ENCODE results near the gene LRPPRC. TPM values are rescaled to one million over a fixed set of nuclear protein-coding genes. Genes with fewer than 3 reads are reported as not detected.

LRPPRC gene
- total RNA-seq, 4 donors from 2014 or later = 35.7 to 65.0 (median 53.2) TPM

DNA sequence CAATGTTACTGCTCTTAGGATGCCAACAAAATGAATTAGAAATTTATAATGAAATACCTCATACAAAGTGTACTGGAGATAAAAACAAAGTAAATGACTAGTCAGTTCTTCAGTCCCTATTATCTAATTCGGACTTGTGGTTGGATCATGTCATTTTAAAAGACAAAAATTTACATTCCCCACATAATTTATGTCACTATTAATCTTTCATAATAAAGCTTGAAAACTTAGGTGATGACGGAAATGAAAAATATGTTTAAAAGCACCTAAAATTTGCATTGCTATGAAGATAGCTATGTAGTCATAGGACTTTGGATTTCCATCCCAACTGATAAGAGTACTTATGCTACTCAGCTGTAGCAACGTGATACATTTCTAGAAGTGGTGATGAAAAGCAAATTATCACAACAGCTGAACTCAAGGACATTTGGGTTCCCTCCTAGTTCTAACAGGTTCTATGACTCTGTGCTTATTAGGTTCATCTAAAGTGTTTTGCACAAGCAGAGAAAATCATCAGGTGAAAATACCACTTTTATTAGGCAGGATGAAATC lies 58.4 kb downstream of the LRPPRC start:
- DNase-seq = no peak
- H3K4me3 ChIP-seq = no peak overlapping the region
- no peak overlapping the region for H3K27ac ChIP-seq
- peaks cover 0 to 81% (median 4%) of the 10 kb centered on the region in 3 donors for H3K36me3 ChIP-seq
- H3K9me3 ChIP-seq = no peaks in the 10 kb centered on the region
- H3K27me3 ChIP-seq = no peaks in the 10 kb centered on the region
- TF ChIP-seq, protein P1, sequence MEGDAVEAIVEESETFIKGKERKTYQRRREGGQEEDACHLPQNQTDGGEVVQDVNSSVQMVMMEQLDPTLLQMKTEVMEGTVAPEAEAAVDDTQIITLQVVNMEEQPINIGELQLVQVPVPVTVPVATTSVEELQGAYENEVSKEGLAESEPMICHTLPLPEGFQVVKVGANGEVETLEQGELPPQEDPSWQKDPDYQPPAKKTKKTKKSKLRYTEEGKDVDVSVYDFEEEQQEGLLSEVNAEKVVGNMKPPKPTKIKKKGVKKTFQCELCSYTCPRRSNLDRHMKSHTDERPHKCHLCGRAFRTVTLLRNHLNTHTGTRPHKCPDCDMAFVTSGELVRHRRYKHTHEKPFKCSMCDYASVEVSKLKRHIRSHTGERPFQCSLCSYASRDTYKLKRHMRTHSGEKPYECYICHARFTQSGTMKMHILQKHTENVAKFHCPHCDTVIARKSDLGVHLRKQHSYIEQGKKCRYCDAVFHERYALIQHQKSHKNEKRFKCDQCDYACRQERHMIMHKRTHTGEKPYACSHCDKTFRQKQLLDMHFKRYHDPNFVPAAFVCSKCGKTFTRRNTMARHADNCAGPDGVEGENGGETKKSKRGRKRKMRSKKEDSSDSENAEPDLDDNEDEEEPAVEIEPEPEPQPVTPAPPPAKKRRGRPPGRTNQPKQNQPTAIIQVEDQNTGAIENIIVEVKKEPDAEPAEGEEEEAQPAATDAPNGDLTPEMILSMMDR (IDR thresholded peaks at IDR 0.05) = no peak
- TF ChIP-seq POLR2A (IDR thresholded peaks at IDR 0.05) = no peak
- no peaks in the 10 kb centered on the region for H3K4me1 ChIP-seq
- 82 to 85% methylated on average over 3 of the region's 3 CpGs for WGBS, 2 donors
- intact Hi-C loops (cut with DNase I) = no loop called here

DNA sequence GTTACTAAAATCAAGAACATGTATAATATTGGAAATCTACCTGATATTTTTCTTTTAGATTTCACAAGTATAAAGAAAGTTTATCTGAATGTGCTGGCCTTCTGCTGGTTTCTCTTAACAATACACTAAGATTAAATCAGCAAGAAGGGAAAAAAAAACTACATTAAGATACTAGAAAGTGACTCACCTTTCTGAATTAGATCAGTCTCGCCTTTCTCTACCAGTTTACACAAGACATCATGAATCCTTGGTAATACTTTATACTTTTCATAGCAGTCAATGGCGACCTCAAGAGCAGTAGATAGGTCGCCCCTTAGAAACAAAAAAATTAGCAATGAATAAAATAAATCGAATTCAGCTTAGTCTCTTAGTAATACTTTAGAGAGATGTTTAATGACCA lies 61.2 kb downstream of the LRPPRC start:
- TF ChIP-seq, protein P1 (IDR thresholded peaks at IDR 0.05) = no peak
- no peak for TF ChIP-seq POLR2A (IDR thresholded peaks at IDR 0.05)
- no peaks in the 10 kb centered on the region for H3K27me3 ChIP-seq
- peaks cover 0 to 87% (median 5%) of the 10 kb centered on the region in 3 donors for H3K36me3 ChIP-seq
- no peaks in the 10 kb centered on the region for H3K9me3 ChIP-seq
- WGBS, 2 donors = 77 to 80% methylated on average over 4 of the region's 4 CpGs
- H3K4me3 ChIP-seq = no peak overlapping the region
- no peak for DNase-seq
- no peaks in the 10 kb centered on the region for H3K4me1 ChIP-seq
- intact Hi-C loops (cut with DNase I) = no loop called here
- H3K27ac ChIP-seq = no peak overlapping the region

DNA sequence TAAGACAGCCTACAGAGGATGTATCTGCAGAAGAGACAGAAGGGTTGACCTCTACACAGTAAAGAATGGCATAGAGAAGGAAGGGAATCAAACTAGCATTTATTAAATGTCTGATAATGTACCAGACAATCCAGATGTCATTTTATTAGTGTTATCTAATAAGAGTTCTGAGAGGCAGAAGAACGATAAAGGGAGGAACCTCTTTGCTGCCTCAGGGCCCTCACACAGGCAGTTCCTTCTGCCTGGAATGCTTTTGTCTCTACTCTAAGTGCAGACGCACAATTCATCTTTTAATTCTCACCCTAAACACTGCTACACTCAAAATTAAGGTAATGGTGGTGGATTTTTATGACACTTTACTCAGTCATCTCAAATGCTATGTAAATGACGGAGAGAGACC lies 64.5 kb downstream of the LRPPRC start:
- Histone ChIP-seq H3K9me3 (no peaks in the 10 kb centered on the region), H3K4me1 (no peaks in the 10 kb centered on the region), H3K27me3 (no peaks in the 10 kb centered on the region), H3K4me3 (no peak overlapping the region), H3K27ac (no peak overlapping the region), H3K36me3 (peaks cover 0 to 86% (median 5%) of the 10 kb centered on the region in 3 donors)
- WGBS, 2 donors = 94% methylated on average over 3 of the region's 3 CpGs
- intact Hi-C loops (cut with DNase I) = no loop called here
- no peak for DNase-seq
- TF ChIP-seq POLR2A (IDR thresholded peaks at IDR 0.05) = no peak
- TF ChIP-seq, protein P1 (IDR thresholded peaks at IDR 0.05) = no peak

DNA sequence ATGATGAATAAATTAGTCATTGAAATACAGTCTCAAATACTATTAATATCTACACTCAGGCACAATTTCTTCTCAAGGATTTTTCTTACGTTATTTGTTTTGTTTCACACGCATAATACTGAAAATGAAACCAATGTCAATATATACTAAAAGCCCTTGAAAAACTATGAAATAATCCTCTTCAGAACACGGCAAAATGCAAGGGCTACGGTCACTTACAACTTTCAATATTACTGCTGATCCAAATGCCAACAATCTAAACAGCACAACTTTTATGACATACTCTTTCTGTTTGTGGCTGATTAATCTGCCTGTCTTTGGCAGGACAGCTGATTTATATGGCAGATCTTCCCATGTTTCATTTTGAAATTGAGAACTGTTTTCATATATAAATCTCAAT lies 68.3 kb downstream of the LRPPRC start:
- DNase-seq = no peak
- Histone ChIP-seq H3K4me1 (no peaks in the 10 kb centered on the region), H3K27ac (no peak overlapping the region), H3K9me3 (no peaks in the 10 kb centered on the region), H3K27me3 (no peaks in the 10 kb centered on the region), H3K36me3 (peaks cover 6 to 95% (median 6%) of the 10 kb centered on the region in 3 donors), H3K4me3 (no peak overlapping the region)
- WGBS, 2 donors = 70 to 83% methylated on average over 4 of the region's 4 CpGs
- intact Hi-C loops (cut with DNase I) = no loop called here
- no peak for TF ChIP-seq POLR2A (IDR thresholded peaks at IDR 0.05)
- TF ChIP-seq, protein P1 (IDR thresholded peaks at IDR 0.05) = no peak

DNA sequence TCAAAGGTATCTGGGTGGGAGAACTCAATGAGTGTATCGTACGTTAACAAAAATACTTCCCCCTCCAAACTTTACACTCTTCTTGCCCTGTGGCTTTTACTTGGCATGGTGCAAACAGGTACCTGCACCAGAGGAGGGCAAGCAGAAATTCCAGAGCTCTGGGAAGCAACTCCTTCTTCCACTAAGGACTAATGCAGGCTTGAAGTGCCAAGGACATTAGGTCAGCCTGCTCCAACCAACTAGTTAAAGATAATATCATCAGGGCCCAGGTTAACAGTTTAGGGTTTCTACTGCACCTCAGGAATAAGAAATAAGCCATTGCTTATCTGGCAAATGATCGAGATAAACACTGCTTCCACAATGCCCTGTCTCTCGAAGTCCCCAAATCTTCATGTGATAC lies 70.4 kb downstream of the LRPPRC start:
- Histone ChIP-seq H3K4me1 (no peaks in the 10 kb centered on the region), H3K27ac (no peak overlapping the region), H3K9me3 (no peaks in the 10 kb centered on the region), H3K4me3 (no peak overlapping the region), H3K27me3 (no peaks in the 10 kb centered on the region), H3K36me3 (peaks cover 4 to 97% (median 6%) of the 10 kb centered on the region in 3 donors)
- TF ChIP-seq POLR2A (IDR thresholded peaks at IDR 0.05) = no peak
- TF ChIP-seq, protein P1 (IDR thresholded peaks at IDR 0.05) = no peak
- no peak for DNase-seq
- intact Hi-C loops (cut with DNase I) = no loop called here
- 93 to 96% methylated on average over 4 of the region's 4 CpGs for WGBS, 2 donors
